Measurements from ENCODE around the gene WDR82. TPM values are rescaled to one million over a fixed set of nuclear protein-coding genes. Genes with fewer than 3 reads are reported as not detected.

Gene WDR82
- total and polyA plus RNA-seq, 12 donors: 23.8 to 84.0 (median 54.4) TPM

DNA sequence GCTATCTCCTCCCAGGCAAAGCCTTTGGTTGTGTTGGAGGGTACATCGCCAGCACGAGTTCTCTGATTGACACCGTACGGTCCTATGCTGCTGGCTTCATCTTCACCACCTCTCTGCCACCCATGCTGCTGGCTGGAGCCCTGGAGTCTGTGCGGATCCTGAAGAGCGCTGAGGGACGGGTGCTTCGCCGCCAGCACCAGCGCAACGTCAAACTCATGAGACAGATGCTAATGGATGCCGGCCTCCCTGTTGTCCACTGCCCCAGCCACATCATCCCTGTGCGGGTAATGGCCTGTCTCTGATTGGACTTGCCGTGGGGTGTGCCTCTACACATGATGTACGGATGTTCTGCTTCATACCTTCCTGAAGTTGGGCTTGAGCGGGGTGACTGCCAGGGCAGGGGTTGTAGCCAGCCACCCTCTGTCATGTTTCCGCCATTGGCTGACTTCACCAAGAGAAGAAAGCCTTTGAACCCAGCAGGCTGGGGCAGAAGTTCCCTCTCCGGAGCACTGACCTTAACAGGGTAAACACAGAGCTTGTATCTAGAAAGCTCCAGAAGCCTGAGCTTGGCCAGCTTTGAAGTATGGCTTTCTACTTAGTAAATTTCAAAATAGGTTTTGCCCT lies 67.1 kb downstream of the WDR82 start:
- intact Hi-C loops (cut with DNase I): no loop called here
- peaks cover 0 to 93% of the 10 kb centered on the region in 2 donors for H3K36me3 ChIP-seq (replicated peaks in 1 of 2)
- H3K27me3 ChIP-seq: no peaks in the 10 kb centered on the region
- 81 to 89% (median 86%) methylated on average over 8 to 18 of the region's 18 CpGs for WGBS, 4 donors
- H3K4me3 ChIP-seq: no peak overlapping the region
- peak in 1 of 7 donors; percentile 58 for DNase-seq
- peaks cover 0 to 42% of the 10 kb centered on the region in 2 donors for H3K4me1 ChIP-seq (replicated peaks in 1 of 2)
- H3K9me3 ChIP-seq (replicated peaks in 1 of 3): no peaks in the 10 kb centered on the region
- peak in 1 of 2 donors; percentile 21 for TF ChIP-seq POLR2A (IDR thresholded peaks at IDR 0.05)
- TF ChIP-seq, protein P1, sequence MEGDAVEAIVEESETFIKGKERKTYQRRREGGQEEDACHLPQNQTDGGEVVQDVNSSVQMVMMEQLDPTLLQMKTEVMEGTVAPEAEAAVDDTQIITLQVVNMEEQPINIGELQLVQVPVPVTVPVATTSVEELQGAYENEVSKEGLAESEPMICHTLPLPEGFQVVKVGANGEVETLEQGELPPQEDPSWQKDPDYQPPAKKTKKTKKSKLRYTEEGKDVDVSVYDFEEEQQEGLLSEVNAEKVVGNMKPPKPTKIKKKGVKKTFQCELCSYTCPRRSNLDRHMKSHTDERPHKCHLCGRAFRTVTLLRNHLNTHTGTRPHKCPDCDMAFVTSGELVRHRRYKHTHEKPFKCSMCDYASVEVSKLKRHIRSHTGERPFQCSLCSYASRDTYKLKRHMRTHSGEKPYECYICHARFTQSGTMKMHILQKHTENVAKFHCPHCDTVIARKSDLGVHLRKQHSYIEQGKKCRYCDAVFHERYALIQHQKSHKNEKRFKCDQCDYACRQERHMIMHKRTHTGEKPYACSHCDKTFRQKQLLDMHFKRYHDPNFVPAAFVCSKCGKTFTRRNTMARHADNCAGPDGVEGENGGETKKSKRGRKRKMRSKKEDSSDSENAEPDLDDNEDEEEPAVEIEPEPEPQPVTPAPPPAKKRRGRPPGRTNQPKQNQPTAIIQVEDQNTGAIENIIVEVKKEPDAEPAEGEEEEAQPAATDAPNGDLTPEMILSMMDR (IDR thresholded peaks at IDR 0.05): no peak
- peak overlapping the region in 2 of 5 donors; percentile 62 to 80 for H3K27ac ChIP-seq

DNA sequence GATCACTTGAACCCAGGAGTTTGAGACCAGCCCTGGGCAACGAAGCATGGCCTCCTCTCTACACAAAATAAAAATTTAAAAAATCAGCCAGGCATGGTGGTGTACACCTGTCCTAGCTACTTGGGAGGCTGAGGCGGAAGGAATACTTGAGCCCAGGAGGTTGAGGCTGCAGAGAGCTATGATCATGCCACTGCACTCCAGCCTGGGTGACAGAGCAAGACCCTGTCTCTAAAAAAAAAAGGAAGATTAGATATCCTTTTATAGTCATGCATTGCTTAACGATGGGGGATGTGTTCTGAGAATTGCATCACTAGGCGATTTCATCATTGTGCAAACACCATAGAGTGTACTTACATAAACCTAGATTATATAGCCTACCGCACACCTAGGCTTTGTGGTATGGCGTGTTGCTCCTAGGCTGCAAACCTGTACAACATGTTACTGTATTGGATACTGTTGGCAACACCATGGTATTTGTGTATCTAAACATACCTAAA lies 67.9 kb downstream of the WDR82 start:
- TF ChIP-seq, protein P1 (IDR thresholded peaks at IDR 0.05): no peak
- TF ChIP-seq POLR2A (IDR thresholded peaks at IDR 0.05): peak in 1 of 2 donors; percentile 18
- no peak overlapping the region for H3K4me3 ChIP-seq
- H3K36me3 ChIP-seq (replicated peaks in 1 of 2): peaks cover 0 to 100% of the 10 kb centered on the region in 2 donors
- WGBS, 4 donors: 62 to 75% (median 70%) methylated on average over 6 of the region's 6 CpGs
- no peaks in the 10 kb centered on the region for H3K9me3 ChIP-seq (replicated peaks in 1 of 3)
- DNase-seq: no peak
- peaks cover 0 to 47% of the 10 kb centered on the region in 2 donors for H3K4me1 ChIP-seq (replicated peaks in 1 of 2)
- no peaks in the 10 kb centered on the region for H3K27me3 ChIP-seq
- intact Hi-C loops (cut with DNase I): no loop called here
- H3K27ac ChIP-seq: peak overlapping the region in 2 of 5 donors; percentile 62 to 80

DNA sequence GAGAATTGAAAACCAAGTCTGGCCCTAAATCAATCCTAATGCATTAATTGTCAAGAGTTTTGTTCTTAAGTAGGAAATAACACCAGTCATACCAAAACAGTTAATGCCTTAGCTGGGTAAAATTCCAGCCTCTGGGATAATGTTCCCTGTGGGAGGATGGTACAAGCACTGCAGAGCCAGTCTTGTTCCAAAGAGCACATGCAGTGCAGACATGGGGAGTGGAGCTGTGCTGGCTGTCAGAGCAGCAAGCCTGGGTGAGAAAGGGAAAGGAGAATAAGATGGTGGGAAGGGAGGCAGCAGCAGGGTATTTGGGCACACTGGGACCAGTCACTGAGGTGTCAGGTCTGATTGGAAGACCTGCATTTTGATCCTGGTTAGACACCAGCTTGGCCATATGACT lies 68.4 kb downstream of the WDR82 start:
- Histone ChIP-seq H3K27me3 (no peaks in the 10 kb centered on the region), H3K27ac (peak overlapping the region in 2 of 5 donors; percentile 62 to 80), H3K9me3 (replicated peaks in 1 of 3) (no peaks in the 10 kb centered on the region), H3K36me3 (replicated peaks in 1 of 2) (peaks cover 0 to 100% of the 10 kb centered on the region in 2 donors), H3K4me1 (replicated peaks in 1 of 2) (peaks cover 0 to 53% of the 10 kb centered on the region in 2 donors), H3K4me3 (no peak overlapping the region)
- no peak for DNase-seq
- no peak for TF ChIP-seq POLR2A (IDR thresholded peaks at IDR 0.05)
- TF ChIP-seq, protein P1 (IDR thresholded peaks at IDR 0.05): no peak
- intact Hi-C loops (cut with DNase I): no loop called here

DNA sequence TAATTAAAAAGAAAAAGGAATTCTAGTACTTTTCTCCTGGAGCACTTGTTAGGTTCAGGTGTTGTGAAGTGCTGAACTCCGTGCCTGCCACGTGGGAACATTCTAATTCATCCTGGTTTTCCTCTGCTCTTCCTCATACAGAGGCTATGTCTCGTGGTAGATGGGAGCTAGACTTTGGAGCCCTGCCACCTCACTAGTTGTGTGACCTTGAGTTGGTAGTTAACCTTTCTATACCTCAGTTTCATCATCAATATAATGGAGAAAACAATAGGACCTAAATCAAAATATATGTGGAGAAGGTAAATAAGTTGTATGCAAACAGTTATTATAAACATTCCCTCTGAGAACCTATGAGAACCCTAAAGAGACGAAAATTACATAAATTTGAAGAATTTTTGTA lies 69.9 kb downstream of the WDR82 start:
- H3K27ac ChIP-seq: peak overlapping the region in 3 of 5 donors; percentile 30 to 80 (median 36)
- TF ChIP-seq POLR2A (IDR thresholded peaks at IDR 0.05): no peak
- TF ChIP-seq, protein P1 (IDR thresholded peaks at IDR 0.05): no peak
- no peak overlapping the region for H3K4me3 ChIP-seq
- peak in 3 of 7 donors; percentile 63 to 73 (median 65) for DNase-seq
- H3K27me3 ChIP-seq: no peaks in the 10 kb centered on the region
- no peaks in the 10 kb centered on the region for H3K9me3 ChIP-seq (replicated peaks in 1 of 3)
- H3K4me1 ChIP-seq (replicated peaks in 1 of 2): peaks cover 0 to 66% of the 10 kb centered on the region in 2 donors
- intact Hi-C loops (cut with DNase I): no loop called here
- H3K36me3 ChIP-seq (replicated peaks in 1 of 2): peaks cover 0 to 100% of the 10 kb centered on the region in 2 donors
- WGBS, 4 donors: 35 to 57% (median 49%) methylated on average over 4 of the region's 4 CpGs

All from adrenal gland (tissue), 12 donors.